Measurements from ENCODE around the gene TECRL. TPM values are rescaled to one million over a fixed set of nuclear protein-coding genes. Genes with fewer than 3 reads are reported as not detected.

TECRL gene, protein sequence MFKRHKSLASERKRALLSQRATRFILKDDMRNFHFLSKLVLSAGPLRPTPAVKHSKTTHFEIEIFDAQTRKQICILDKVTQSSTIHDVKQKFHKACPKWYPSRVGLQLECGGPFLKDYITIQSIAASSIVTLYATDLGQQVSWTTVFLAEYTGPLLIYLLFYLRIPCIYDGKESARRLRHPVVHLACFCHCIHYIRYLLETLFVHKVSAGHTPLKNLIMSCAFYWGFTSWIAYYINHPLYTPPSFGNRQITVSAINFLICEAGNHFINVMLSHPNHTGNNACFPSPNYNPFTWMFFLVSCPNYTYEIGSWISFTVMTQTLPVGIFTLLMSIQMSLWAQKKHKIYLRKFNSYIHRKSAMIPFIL
- 7.1 TPM for total RNA-seq

DNA sequence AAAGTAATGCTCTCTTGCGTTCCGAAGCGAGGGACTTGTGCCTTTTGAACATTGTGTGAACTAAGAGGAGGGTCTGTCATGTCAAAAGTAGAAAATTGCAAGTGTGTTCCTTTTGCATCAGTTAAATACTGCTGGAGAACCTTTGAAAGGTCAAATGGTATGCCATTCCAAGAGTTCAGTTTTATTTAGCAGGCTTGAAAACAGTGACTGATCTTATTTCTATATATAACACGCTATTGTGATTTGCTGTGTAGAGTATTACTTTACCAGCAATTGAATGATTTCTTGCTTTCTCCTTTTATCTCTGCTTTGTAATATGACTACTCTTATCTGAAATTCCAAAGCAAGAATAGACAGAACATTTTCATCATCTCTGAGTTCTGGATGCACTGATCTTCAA lies at the start of gene TECRL:
Gene TECRL, minus strand, starts transcription at position 151 of the 400 bp plus-strand sequence. Its CDS starts 99 bp downstream, at position 52.
- no peak for DNase-seq

DNA sequence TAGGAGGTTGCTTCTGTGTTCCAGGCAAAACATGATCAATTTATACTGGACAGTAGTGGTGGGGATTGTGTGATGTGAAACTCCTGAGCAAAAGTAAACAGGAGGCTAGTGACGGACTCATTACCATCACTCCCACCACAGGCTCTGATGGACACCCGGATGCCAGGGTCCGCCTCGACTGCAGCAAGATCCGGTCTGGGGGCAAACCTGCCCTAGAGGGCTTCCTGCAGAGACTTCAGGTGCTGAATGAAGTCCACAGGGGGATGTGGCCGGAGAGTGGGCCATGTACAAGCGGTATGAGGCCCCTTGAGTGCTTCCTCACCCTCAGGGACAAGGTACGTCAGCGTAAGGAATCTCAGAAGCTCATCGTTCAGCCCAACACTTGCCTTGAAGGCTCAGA lies 23.4 kb upstream of the TECRL start:
- no peak for DNase-seq

DNA sequence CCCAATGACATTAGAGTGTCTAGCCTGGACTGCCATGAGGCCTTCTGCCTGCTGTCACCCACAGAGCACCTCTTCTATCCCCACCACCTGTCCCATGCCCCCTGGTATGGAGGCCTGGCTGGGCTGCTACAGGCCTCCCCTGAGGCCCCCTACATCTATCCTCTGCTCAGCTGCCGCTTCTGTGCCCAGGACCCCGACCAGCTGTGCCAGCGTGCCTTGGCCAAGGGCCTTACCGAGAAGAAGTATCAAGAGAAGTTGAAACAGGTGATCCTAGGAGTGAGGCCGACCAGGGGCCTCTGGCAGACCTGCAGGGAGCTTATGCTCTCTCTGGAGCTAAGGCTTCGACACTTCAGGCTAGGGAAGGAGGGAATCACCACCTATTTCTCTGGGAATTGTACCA lies 21.7 kb upstream of the TECRL start:
- no peak for DNase-seq

DNA sequence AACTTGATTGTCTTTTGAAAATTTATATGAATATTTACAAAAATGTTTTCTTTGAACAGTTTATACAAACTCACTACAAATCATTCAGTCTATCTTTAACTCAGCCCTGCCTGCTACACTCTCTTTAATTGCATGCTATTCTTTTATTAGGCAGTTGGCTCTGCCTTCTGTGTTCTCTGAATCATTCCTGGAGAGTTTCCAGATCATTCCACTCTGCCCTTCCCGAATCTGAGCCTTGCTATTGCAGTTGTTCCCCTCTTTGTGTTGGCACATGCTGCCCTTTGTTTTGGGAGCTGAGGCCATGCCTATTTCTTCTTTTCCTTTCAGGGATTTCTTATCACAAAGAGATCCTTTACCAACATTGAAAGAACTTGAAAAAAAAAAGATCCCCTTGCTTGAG lies 8.7 kb upstream of the TECRL start:
- DNase-seq, result peak; percentile 3

DNA sequence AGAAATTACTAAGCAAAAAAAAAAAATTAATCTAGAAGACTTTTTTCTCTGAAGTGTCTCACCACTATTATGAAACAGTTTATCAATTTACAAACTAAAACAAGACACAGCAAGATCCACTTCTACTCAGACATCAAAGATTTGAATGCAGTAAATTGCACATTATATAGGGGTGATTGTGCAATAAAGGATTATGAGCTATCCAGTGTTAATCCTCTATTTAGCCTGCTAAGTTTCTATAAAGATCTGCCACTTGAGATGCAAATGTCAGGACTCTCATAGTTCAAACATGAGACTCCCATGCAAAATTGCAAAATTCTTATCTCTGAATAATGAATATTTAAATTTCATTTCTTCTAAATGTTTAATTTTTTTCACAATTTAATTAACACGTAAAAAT lies 2.2 kb downstream of the TECRL start:
- no peak for DNase-seq

DNA sequence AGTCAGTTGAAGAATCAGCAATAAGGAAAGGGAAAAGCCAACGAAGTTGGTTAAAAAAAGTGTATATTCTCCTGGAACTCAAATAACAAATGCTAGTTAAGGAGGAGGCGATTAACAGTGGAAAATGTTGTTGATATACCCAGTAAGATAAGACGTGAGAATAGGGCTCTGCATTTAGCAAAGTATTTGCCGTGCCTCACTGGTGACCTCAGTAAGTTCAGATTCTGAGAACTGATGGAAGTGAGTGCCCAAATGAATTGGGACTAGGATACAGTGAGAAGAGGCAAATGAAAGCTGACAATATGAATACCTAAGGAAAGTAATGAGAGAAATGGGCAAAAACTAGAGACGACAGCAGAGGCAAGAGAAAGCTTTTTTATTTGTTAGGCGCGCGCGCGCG lies 3.5 kb downstream of the TECRL start:
- DNase-seq, result no peak

DNA sequence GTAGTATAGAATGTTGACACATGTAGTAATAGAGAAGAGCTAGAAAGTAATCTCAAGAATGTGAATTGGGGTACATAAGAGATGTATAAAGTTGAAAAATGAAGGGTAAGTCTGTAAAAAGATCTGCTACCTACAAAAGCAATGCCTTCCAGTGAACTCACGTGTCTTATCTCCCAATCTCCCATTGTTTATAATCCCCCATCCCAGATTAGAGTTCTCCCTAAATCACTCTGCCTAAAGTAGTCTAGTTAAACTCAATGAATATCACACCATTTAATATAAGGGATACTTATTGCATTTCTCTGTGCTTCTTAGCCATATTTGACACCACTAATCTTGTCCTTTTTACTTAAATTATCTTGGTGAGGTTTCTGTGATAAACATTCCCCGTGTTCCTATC lies 6.6 kb downstream of the TECRL start:
- no peak for DNase-seq

DNA sequence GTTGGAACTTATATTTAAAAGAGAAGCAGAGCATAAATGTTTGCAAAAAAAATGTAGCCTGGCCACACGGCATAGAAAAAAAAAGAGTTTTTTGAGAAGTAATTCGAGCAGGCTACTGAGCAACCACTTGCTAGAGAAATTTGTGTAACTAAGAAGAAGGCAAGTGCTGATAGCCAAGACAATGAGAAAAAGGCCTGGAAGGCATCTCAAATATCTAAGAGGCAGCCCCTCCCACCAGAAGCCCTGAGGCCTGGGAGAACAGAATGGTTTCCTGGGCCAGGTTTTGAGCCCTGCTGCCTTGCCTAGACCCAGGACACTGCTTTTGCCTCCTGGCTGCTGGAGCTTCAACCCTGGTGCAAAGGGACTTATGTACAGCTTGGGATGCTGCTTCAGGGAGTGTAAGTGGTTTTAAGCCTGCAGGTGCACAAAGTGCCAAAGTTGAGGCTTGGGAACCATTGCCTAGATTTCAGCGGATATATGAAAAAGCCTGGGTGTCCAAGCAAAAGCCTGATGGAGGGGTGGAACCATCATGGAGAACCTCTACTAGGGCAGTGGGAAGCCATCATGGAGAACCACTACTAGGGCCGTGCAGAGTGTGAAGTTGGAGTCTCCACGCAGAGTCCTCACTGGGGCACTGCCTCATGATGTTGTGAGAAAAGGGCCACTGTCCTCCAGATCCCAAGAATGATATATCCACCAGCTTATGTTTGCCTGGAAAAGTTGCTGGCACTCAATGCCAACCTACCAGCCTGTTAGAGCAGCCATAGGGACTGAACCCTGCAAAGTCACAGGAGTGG lies 9.7 kb downstream of the TECRL start:
- no peak for DNase-seq

DNA sequence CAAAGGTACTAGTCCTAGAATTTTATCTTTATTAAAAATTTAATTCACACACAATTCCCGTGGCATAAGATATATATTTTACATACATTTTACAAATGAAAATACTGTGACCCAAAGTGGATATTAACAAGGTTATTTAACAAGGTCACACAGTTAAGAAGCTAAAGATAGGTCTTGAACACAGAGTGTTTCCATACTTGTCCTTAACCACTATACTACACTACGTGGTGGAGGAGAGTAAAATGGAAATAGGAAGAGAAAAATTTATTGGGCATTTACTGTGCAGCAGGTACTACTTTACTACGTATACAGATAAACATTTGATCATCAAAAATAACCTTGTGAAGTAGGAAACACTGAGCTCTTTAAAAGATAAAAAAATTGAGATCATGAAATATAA lies 14.8 kb downstream of the TECRL start:
- DNase-seq, result no peak

DNA sequence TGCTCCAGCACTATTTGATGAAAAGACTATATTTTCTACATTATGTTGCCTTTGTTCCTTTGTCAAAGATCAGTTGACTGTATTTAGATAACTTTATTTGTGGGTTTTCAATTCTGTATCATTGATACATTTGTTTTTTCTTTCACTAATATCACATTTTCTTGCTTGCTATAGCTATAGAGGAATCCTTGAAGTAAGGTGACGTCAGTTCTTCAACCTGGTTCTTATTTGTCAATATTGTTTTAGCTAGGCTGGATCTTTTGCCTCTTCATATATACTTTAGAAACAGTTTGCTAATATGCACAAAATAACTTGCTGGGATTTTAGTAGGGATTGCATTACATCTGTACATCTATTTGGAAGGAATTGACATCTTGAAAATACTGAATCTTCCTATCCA lies 21.0 kb downstream of the TECRL start:
- DNase-seq, result no peak

DNA sequence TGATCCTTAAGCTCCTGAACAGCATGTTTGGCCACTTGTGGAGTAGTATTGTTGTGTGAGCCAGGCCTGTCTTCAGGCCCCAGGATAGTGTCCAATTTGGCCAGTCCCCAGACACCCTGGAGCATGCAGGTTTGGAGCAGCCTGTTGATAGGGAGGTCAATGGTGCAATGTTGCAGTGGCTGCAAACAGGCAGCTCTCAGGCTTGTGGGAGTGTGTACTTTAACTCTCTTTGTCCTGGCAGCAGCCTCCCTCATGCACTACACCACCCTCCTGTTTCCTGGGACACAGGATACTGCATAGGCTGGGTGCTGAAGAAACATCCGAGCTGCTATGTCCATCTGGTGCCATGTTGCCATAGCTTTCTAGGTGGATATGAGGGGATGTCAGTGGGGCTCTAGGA lies 24.0 kb downstream of the TECRL start:
- no peak for DNase-seq

DNA sequence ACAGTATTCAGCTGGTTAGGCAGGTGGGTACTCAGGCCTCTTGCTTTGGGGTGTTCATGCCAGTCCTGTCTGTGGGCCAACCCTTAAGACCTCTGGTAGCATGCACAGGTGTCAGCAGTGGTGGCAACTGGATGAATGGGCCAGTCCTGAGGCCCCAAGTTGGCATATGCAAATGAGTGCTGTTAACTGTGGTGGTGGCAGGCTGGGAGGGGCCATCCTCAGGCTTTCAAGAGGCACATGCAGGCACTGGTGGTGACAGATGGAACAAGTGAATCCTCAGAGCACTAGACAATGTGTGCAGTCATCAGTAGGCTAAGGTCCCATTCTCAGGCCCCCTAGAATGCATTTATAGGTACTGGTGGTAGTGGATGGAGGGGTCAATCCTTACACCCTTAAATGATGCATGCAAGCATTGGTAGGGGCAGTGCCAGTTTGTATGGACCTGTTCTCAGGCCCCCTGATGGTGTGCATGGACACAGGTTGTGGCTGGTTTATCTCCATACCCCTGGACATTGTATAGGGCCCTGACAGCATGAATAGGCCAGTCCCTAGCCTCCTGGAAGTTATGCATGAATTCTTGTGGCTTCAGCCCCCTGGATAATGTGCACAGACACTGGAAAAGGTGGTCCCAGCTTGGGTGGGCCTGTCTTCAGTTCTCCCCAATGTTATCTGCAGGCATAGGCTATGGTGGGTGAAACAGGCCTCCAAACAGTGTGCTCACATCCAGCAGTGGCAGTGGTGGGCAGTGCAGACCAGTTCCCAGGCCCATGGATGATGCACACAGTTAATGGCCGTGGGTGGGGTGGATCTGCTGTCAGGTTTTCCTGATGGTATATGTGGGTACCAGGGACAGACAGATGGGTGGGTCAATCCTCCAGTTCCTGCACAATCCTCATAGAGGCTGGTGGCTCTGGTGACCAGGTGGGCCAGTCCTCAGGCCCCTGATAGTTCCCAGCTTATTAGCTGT lies 24.7 kb downstream of the TECRL start:
- no peak for DNase-seq

DNA sequence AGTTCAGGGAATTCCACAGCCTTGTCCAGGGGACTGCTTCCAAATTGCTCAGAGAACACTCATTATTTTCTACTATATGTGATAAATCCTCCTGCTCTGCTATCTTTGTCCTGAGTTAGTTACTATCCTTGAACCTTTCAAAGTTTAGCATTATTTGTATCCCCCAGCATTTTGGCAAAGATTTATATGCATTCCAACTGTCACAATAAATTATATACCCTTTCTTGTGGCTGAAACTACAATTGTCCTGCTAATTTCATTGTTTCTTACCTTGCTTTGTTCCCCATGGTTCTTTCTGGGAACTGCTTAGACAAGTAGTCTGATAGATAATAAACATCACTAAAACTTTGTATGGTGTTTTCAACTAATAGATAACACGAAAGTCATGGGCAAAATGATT lies 40.5 kb downstream of the TECRL start:
- no peak for DNase-seq

DNA sequence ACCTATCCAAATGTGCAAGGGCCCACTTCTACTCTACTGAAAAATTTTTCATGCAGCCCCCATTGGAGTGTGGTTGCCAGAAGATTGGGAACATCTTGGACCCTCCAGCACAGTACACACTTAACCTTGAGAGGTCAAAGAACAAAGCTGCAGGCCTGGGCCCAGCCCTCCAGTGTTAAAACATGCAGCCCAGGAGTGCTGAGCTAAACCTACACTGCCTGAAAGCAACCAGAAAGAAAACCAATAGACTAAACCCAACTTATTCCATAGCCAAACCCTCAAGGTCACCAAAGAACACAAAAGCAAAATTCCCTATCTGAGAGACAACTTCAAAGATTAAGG lies 47.9 kb downstream of the TECRL start:
- no peak for DNase-seq

DNA sequence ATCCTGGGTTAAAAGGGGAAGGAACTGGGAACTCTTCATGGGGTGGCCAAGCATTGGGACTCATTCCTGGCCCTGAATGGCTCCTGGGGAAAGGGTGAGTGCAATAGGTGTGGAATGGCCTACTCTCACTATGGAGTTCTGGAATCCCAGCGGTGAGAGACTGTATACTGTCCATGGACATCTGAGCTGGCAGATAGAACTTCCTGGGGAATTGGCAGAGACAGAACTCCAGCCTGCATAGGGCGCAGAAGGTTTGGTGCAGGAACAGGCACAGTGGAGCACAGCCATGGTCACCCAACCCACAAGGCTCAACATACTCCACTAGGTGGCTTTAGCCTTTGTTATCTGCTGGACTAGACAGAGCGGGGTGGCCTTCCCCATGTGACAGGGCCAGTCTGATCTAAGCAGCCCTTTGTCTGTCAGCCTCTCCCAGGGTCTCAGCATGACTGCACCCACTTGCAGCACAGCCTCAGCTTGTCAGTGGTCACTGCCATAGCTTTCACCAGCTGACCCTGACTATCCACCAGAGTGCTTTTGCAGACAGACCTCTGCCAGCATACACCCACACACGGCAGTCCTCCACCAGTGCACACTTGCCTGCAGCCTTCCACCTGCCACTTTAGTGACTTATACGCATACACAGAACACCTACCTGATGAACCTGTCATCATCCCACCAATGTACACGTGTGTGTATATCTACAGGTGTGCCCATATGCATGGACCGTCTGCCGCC lies 48.4 kb downstream of the TECRL start:
- DNase-seq, result no peak

DNA sequence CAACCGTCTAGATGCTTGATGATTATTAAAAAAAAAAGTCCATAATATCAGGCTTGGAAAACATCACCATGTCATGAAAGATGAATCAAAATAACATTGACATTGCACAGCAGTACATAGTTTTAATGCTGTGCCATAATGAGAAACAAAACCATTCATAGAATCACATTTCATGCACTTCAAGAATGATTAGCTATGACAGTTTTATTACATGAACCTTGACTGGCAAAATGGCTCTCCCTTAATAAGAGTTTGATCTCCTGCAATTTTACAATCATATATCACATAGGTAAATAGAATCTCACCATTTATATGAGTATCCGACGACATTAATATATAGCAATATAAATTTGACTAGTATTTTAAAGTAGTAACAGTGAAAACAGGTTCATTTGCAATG lies 49.8 kb downstream of the TECRL start:
- DNase-seq, result no peak

DNA sequence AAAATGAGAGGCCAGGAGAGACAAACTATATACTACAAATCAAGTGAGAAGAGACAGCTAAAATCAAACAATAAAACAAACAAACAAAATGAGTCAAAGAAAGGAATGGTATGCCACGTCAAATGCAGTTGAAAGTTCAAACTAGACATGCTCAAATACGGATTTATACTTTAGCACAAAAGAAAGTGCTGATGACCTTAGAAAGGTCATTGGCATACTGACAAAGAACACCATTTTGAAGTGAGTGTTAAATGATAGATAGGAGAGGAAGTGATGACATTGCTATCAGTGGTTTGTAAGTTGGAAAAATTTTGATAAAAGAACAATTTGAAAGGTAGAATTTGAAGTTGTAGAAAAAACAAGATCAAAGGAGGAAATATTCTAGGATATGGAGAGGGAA lies 55.3 kb downstream of the TECRL start:
- no peak for DNase-seq

DNA sequence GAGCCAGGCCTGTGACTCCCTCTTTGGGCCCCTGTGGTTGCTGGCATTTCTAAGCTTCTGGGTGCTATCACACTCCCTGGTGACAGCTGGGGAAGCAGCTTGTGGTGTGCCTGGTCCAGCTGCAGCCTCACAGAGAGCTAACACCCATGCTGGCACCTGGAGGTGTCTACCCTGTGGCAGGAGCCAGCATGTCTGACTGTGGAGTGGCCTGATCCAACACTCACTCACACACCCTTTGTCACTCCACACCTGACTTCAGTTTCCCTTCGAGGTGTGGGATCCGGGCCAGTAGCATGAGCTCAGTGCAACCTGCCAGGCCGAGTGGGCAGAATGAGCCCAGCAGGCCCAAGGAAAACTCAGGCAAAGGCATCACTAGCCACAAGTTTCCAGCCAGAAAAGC lies 67.5 kb downstream of the TECRL start:
- DNase-seq, result no peak

DNA sequence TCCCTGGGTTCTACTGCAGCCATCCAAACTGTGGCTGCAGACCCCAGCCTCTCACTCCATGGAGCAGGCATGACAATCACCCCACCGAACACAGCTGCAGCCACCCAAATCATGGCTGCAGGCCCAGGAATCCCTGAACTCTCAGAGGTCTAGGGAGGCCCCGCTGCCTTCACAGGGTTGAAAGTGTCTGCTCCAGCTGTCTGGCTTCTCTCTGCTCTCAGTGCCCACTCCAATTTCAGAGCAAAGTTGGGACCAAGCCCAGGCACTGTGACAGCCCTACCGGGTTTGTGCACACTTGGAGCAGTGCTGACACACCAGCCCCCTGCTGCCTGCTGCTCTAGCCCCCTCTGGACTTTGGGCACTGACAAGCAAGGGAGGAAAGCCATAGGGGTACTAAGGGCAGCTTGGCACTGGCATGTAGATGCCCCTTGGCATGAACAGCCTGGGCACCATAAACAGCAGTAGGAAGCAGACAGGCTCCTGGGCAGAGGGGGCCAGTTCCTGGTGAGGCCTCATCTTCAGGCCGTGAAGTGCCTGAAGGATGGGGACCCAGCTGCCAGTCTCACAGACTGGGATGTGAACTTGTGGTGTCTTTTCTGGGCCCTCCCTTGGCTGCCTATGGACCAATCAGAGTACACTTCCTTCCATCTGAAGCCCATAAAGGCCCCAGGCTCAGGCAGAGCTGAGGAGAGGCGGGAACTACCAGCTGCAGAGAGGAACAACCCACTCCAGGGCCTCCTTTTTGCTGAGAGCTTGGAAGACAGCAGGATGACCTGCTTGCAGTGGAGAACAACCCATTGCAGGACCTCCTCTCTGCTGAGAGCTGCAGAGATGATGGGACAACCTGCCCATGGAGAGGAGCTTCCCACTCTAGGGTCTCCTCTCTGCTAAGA lies 68.8 kb downstream of the TECRL start:
- DNase-seq, result no peak

DNA sequence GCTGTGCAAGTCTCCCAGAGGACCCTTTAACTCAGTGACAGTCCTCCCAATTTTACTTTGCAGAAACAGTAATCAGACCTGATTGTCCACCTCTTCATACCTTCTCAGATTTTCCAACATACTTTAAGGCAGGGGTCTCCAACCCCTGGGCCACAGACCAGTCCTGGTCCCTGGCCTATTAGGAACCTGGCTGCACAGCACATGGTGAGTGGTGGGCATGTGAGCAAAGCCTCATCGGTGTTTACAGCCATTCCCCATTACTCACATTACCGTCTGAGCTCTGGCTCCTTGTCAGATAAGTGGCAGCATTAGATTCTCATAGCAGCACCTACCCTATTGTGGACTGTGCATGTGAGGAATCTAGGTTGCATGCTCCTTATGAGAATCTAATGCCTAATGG lies 74.3 kb downstream of the TECRL start:
- no peak for DNase-seq

DNA sequence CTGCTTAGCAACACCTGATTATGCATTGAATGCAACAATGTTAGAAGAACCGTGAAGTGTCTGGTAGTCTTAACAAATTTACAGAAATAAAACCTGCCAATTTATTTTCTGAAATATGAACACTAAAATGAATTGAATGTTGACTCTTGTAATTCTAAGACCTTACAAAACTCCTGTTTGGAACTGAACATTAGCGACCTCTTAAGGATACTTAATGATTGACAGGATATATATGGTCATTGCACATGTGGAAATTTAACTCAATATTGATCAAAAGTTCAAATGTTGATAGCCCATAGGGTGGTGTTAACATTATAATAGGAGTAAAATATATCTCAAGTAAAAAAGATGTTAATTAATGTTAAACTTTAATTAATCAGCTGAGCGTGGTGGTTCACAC lies 79.1 kb downstream of the TECRL start:
- no peak for DNase-seq

Measured in skin of body (tissue), 2 donors.